Esophagus (tissue), 2 donors: ENCODE results near the gene SOS1. TPM values are rescaled to one million over a fixed set of nuclear protein-coding genes. Genes with fewer than 3 reads are reported as not detected.
"Not testable (repeated sequence)": the region's sequence is repeated elsewhere in the genome, so short reads cannot be mapped to it uniquely, and the experiment has no call there.

Experiments used
- H3K27ac ChIP-seq, 2 donors: one replicate each; pipeline ENCODE4 v1.5.1; 2013; ENCODE audit warnings: low read depth in 2 of 2, mild to moderate bottlenecking in 2 of 2, inconsistent platforms in 1 of 2, low read length in 1 of 2, moderate library complexity in 1 of 2
- H3K27me3 ChIP-seq, 2 donors: one replicate each; pipeline ENCODE4 v1.6.1; 2013; ENCODE audit warnings: low read length in 2 of 2, control low read depth in 1 of 2, mild to moderate bottlenecking in 1 of 2; ENCODE audit not compliant: insufficient read depth in 2 of 2, control insufficient read depth in 1 of 2
- H3K36me3 ChIP-seq, 2 donors: one replicate each; pipeline ENCODE4 v1.6.1; 2013; ENCODE audit warnings: low read length in 1 of 2; ENCODE audit not compliant: control insufficient read depth in 2 of 2, insufficient read depth in 2 of 2
- H3K4me1 ChIP-seq, 2 donors: one replicate each; pipeline ENCODE4 v1.6.1; 2013; ENCODE audit warnings: low read length in 1 of 2; ENCODE audit not compliant: control insufficient read depth in 2 of 2, insufficient read depth in 2 of 2
- H3K4me3 ChIP-seq, 2 donors: one replicate each; pipeline ENCODE4 v1.5.1; 2013; ENCODE audit warnings: low read length in 2 of 2, mild to moderate bottlenecking in 2 of 2, low read depth in 1 of 2, moderate library complexity in 1 of 2
- H3K9me3 ChIP-seq, 2 donors: one replicate each; pipeline ENCODE4 v1.6.1; 2013; ENCODE audit warnings: mild to moderate bottlenecking in 2 of 2, low read depth in 1 of 2, low read length in 1 of 2, moderate library complexity in 1 of 2; ENCODE audit not compliant: control insufficient read depth in 2 of 2, insufficient read depth in 1 of 2
- WGBS, 2 donors: extraction: QIAGEN DNeasy Blood & Tissue Kit; methylation state at CpG; one replicate each; pipeline ENCODE4 v1.1.7; 2013; 5-methylcytosine and 5-hydroxymethylcytosine counted together
- polyA plus RNA-seq, 2 donors: library from polyadenylated mRNA; stranded (reverse); fragments of 200-250 nt; gene quantifications; one replicate each; pipeline ENCODE4 v1.2.3, GENCODE V29; 2013
- donor health status: healthy with polysubstance abuse.
- donor health status: Bipolar disorder and iron deficiency.

The SOS1 gene
- polyA plus RNA-seq, 2 donors, result 5.5 to 5.8 TPM

GRCh38 chr2:39152504-39152903 is 31.7 kb upstream of the SOS1 start:
- H3K9me3 ChIP-seq, result no peaks in the 10 kb centered on the region
- WGBS, 2 donors, result 74 to 79% methylated on average over 2 of the region's 2 CpGs
- H3K4me3 ChIP-seq, result no peak overlapping the region
- no peaks in the 10 kb centered on the region for H3K27me3 ChIP-seq
- H3K4me1 ChIP-seq, result no peaks in the 10 kb centered on the region
- H3K36me3 ChIP-seq, result no peaks in the 10 kb centered on the region
- no peak overlapping the region for H3K27ac ChIP-seq

- Histone ChIP-seq H3K4me3 (no peak overlapping the region), H3K36me3 (no peaks in the 10 kb centered on the region), H3K4me1 (no peaks in the 10 kb centered on the region), H3K27ac (no peak overlapping the region), H3K9me3 (no peaks in the 10 kb centered on the region), H3K27me3 (no peaks in the 10 kb centered on the region)
- WGBS, 2 donors, result 68 to 85% methylated on average over 9 of the region's 9 CpGs
Measured at GRCh38 chr2:39150890-39151497, 30.1 kb upstream of the SOS1 start.

- H3K4me3 ChIP-seq, result no peak overlapping the region
- 90 to 97% methylated on average over 6 of the region's 6 CpGs for WGBS, 2 donors
- no peaks in the 10 kb centered on the region for H3K36me3 ChIP-seq
- H3K4me1 ChIP-seq, result no peaks in the 10 kb centered on the region
- H3K27me3 ChIP-seq, result no peaks in the 10 kb centered on the region
- H3K9me3 ChIP-seq, result no peaks in the 10 kb centered on the region
- no peak overlapping the region for H3K27ac ChIP-seq
Measured at GRCh38 chr2:39150102-39150562, 29.3 kb upstream of the SOS1 start.

- no peaks in the 10 kb centered on the region for H3K9me3 ChIP-seq
- H3K4me3 ChIP-seq, result no peak overlapping the region
- no peaks in the 10 kb centered on the region for H3K36me3 ChIP-seq
- H3K27ac ChIP-seq, result no peak overlapping the region
- no peaks in the 10 kb centered on the region for H3K4me1 ChIP-seq
- H3K27me3 ChIP-seq, result no peaks in the 10 kb centered on the region
Measured at GRCh38 chr2:39146630-39147029, 25.8 kb upstream of the SOS1 start.

GRCh38 chr2:39145906-39146421 is 25.1 kb upstream of the SOS1 start:
- no peaks in the 10 kb centered on the region for H3K4me1 ChIP-seq
- H3K27ac ChIP-seq, result no peak overlapping the region
- H3K27me3 ChIP-seq, result no peaks in the 10 kb centered on the region
- H3K36me3 ChIP-seq, result no peaks in the 10 kb centered on the region
- no peaks in the 10 kb centered on the region for H3K9me3 ChIP-seq
- WGBS, 2 donors, result 84 to 90% methylated on average over 3 of the region's 3 CpGs
- no peak overlapping the region for H3K4me3 ChIP-seq

GRCh38 chr2:39144416-39144815 is 23.6 kb upstream of the SOS1 start:
- WGBS, 2 donors, result 98 to 99% methylated on average over 5 of the region's 5 CpGs
- Histone ChIP-seq H3K4me3 (no peak overlapping the region), H3K27me3 (no peaks in the 10 kb centered on the region), H3K27ac (no peak overlapping the region), H3K36me3 (no peaks in the 10 kb centered on the region), H3K9me3 (no peaks in the 10 kb centered on the region), H3K4me1 (no peaks in the 10 kb centered on the region)

GRCh38 chr2:39142904-39143605 is 22.2 kb upstream of the SOS1 start:
- Histone ChIP-seq H3K9me3 (no peaks in the 10 kb centered on the region), H3K4me1 (no peaks in the 10 kb centered on the region), H3K27me3 (no peaks in the 10 kb centered on the region), H3K4me3 (no peak overlapping the region), H3K27ac (no peak overlapping the region), H3K36me3 (no peaks in the 10 kb centered on the region)
- WGBS, 2 donors, result 79 to 80% methylated on average over 3 of the region's 3 CpGs

GRCh38 chr2:39141334-39142271 is 20.8 kb upstream of the SOS1 start:
- WGBS, 2 donors, result 35 to 43% methylated on average over 8 of the region's 8 CpGs
- Histone ChIP-seq H3K36me3 (no peaks in the 10 kb centered on the region), H3K4me1 (no peaks in the 10 kb centered on the region), H3K27me3 (no peaks in the 10 kb centered on the region), H3K9me3 (no peaks in the 10 kb centered on the region), H3K4me3 (no peak overlapping the region), H3K27ac (no peak overlapping the region)

- H3K36me3 ChIP-seq, H3K27me3 ChIP-seq, H3K4me3 ChIP-seq, H3K27ac ChIP-seq, H3K9me3 ChIP-seq, H3K4me1 ChIP-seq: not testable (repeated sequence)
- WGBS, 2 donors, result 85 to 87% methylated on average over 7 of the region's 7 CpGs
Measured at GRCh38 chr2:39140948-39141333, 20.1 kb upstream of the SOS1 start.
